HG03159 (cell line): ENCODE data around the gene CBFA2T3.
"Not testable (repeated sequence)": the region's sequence is repeated elsewhere in the genome, so short reads cannot be mapped to it uniquely, and the experiment has no call there.

Experiments used
- ATAC-seq: cut with Tn5 transposase; IDR thresholded peaks from one replicate; pipeline ENCODE4 v1.9.1; 2021; ENCODE audit warnings: mild to moderate bottlenecking, moderate library complexity; ENCODE audit not compliant: unreplicated experiment

The CBFA2T3 gene

GRCh38 chr16:88977018-88977811 is at the start of gene CBFA2T3:
TSS of gene CBFA2T3 (minus strand) at chr16:88977207. CDS start at chr16:88976807, 400 bp downstream.
- no peak for ATAC-seq

DNA sequence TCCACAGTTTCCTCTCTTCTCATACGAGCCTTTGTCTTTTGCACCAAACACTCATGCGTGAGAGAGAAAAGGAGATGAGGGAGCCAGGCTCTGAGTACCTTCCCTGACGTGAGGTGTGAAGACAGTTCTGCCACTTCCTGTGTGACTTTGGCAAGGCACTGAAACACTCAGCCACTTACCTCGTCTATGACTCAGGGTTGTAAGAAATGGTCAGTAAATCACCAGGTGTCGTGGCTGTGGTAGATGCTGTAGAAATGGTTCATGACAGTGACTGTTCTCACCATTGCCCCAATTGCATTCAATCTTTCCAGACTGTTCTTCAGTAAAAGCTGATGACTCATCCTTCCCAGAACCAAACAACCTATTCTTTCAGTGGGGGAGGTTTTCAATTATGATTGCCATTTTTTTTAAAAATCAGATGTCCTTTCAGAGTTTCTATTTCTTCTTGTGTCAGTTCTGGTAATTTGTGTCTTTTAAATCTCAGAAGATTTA is 49.2 kb upstream of the CBFA2T3 start:
- no peak for ATAC-seq

- no peak for ATAC-seq
Observed at GRCh38 chr16:89025636-89026035, 48.6 kb upstream of the CBFA2T3 start.

DNA sequence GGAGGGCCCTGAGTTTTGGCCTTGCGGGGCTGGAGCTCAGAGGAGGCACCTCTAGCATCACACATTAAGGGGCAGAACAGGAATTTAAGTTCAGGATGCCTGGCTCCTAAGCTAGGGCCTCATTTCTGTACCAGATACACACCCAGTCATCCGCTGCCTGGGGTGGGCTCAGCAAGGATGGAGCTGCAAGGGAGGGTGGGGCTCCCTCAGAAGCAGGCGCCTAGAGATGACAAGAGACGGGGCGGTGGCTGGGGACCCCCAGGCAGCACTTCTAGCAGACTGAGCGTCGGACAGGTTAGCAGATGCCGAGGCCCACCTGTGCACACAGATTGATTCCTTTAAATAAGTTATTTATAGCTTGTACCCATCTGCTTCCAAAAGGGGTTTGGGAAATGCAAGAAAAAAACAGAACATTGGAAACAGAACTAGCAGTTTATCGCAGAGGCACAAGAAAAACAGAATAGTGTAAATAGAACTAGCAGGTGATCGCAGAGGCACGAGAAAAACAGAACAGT is 47.6 kb upstream of the CBFA2T3 start:
- no peak for ATAC-seq

DNA sequence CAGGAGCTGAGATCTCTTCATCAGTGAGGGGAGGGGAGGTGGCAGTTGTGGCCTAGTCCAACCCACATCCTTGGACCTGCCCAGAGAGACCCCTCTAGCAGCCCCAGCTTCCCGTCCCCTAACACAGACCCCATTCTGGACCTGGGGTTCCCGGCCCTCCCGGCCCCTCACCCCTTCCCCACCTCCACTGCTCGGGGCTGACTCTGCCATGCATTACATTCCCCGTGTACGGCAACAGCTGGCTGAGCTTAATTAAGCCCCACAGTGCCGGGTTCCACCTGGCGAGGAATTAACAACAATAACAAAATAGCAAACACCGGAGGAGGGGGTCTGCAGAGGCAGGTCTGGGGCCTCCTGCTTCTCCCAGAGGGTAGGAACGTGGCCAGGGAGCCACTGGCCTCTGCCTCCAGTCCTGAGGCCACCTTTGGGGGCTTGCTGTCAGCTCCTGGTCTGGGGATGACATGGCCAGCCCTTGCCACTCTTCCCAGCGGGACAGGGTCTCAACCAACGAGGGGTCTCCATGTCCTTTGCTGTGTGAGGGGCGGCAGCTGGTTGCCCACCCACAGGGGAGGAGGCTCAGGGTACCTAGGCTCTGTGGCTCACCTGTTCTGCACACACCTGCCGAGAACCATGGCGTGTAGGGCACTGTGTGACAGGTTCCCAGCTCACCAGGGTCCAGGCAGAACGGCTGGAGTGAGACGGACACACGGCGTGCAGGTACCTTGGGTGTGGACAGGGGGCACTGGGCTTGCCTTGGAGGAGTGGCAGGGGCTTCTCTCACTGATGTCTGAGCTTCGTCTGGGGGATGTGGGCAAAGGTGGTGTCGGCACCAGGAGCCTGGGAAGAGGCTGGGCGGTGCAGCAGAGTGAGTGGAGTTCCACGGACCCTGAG is 46.9 kb upstream of the CBFA2T3 start:
- no peak for ATAC-seq

GRCh38 chr16:89023151-89023551 is 46.1 kb upstream of the CBFA2T3 start:
- no peak for ATAC-seq

DNA sequence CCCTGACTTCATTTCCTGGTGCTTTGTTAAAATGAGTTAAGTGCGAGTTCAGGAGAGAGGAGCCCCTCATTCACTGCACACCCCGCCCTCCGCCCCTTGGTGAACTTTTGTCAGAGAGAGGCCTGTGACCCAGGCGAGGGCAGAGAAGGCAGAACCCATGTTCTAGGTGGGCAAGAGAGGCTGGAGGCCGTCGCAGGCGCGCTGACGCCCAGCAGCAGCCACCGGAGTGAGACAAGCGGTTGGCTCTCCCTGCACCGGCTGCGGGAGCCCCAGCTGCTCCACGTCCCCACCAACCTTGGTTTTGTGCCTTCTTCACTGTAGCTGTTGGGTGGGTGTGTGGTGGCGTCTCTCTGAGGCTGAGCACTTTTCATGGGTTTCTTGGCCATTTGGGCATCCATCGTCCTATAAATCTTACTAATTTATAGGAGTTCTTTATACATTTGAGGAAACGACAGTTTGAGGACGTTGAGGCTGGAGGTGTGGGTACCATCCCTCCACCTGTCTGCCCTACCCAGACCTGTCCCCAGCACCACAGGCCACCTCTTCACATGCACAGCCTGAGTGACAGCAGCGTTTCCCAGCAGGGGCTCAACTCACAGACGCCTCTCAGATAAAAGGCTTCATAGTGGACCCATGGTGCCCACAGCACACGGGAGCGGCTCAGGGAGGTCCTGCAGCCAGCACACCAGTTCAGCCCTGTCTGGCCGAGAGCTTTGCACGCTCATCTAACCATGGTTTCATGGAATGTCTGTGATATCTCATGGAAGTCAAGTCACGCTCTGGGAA is 45.2 kb upstream of the CBFA2T3 start:
- ATAC-seq, result no peak

DNA sequence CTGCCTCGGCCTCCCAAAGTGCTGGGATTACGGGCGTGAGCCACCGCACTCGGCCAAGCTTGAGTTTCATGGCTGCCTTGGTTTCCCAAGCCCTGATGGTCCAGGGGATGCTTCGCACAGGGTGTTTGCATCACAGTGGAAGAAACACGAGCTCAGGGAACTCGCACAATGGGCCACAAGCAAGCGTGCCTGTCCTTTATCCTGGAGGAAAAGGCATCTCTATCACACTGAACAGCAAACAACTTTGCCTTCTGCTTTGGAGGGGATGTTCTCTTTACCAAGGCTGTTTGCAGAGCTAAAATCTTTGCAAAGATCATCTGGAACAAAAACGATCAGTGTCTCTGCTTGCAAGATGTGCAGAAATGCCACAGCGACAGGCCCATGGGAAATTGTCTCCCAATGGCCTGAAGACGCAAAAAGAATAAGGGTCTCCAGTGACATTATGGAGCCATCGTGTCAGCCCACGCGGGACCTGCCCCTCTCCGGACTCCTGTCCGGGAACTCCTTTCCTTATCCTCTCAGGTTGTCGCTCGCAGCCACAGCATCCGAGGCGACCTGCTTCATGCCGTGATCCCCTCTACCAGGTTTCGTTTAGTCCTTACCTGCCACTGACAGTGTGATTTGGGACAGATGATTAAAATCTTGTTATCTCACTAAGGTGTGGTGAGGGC is 44.1 kb upstream of the CBFA2T3 start:
- ATAC-seq, result no peak

- no peak for ATAC-seq
Observed at GRCh38 chr16:89020068-89020924, 43.3 kb upstream of the CBFA2T3 start.

DNA sequence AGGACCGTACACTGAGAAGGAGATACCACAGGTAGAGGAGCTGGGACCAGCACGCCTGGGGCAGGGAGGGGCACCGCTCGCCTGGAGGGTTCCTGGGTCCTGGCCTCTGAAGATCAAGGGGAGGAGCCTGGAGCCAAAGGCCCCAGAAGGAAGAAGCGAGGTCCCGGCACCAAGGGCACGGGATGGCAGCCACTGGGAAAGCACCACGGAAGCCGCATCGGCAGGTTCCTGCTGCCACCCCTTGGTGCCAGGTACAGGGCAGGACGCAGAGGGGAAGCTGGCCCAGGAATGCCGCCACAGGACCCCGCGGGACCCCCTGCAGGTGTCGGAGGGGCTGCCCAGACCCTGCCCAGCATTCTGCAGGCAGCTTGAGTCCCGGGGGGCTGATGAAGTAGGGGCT is 42.5 kb upstream of the CBFA2T3 start:
- ATAC-seq, result no peak

GRCh38 chr16:89018282-89019158 is 41.5 kb upstream of the CBFA2T3 start:
- no peak for ATAC-seq

GRCh38 chr16:89017543-89018281 is 40.7 kb upstream of the CBFA2T3 start:
- ATAC-seq, result no peak

- ATAC-seq, result not testable (repeated sequence)
Observed at GRCh38 chr16:89016561-89016960, 39.6 kb upstream of the CBFA2T3 start.

GRCh38 chr16:89015271-89015859 is 38.4 kb upstream of the CBFA2T3 start:
- no peak for ATAC-seq

GRCh38 chr16:89014403-89015230 is 37.6 kb upstream of the CBFA2T3 start:
- no peak for ATAC-seq

DNA sequence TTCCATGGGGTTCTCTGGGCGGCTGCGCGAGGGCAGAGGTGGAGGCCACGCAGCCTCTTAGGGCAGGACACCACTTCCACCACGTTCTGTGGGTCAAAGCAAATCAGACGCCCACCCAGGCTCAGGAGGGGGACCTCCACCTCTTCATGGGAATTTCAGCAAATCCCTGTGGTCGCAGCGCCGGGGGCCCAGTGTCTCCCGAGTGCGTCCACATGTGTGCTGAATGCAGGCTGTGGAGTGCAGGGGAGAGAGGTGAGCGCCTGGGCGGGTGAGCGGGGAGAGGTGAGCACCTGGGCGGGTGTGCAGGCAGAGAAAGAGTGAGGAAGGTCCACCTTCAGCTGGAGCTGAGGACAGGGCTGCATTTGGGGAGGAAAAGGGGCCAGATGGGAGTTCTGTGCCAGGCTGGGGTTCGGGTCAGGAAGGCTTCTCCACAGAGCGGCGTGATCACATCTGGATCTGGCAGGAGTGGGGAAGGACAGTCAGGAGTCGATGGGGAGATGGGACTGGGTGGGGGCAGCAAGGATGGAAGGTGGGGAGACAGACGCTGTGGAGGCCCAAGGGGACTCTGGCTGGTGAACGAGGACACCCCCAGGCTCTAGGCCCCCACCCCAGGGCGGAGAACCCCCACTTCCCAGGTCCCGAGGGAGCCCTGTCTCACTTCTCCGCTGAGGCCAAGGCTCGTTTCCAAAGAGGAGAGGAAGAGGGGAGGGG is 36.8 kb upstream of the CBFA2T3 start:
- ATAC-seq, result no peak
